ENCODE data around the gene CHRNG.
"Not testable (repeated sequence)": the region's sequence is repeated elsewhere in the genome, so short reads cannot be mapped to it uniquely, and the experiment has no call there.

Gene CHRNG

DNA sequence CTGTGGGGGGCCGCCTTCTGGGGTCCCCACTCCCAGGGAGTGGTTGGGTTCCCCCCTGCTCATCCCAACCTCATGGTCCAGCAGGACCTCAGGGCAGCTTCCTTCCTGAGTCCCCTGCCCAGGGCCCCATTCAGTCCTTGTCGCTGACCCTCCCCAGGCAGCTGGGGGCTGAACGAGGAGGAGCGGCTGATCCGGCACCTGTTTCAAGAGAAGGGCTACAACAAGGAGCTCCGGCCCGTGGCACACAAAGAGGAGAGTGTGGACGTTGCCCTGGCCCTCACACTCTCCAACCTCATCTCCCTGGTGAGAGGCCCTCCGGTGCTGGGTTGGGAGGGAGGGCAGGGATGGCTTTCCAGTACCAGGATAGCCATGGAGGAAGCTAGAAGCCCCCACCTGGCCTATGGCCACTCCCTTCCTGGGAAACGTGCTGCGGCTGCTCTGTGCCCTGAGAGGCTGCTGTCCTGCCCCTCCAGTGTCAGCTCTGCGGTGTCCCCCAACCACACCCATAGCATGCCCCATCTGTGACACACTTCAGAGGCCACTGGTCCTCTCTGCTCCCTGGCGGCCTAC is 13.0 kb upstream of the CHRNG start:
- TF ChIP-seq, protein P1, sequence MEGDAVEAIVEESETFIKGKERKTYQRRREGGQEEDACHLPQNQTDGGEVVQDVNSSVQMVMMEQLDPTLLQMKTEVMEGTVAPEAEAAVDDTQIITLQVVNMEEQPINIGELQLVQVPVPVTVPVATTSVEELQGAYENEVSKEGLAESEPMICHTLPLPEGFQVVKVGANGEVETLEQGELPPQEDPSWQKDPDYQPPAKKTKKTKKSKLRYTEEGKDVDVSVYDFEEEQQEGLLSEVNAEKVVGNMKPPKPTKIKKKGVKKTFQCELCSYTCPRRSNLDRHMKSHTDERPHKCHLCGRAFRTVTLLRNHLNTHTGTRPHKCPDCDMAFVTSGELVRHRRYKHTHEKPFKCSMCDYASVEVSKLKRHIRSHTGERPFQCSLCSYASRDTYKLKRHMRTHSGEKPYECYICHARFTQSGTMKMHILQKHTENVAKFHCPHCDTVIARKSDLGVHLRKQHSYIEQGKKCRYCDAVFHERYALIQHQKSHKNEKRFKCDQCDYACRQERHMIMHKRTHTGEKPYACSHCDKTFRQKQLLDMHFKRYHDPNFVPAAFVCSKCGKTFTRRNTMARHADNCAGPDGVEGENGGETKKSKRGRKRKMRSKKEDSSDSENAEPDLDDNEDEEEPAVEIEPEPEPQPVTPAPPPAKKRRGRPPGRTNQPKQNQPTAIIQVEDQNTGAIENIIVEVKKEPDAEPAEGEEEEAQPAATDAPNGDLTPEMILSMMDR (IDR thresholded peaks at IDR 0.05; ENCODE audit: low read depth, low read length, missing control alignments), result no peak
- DNase-seq (ENCODE audit: extremely low read depth, low read depth), result no peak
- no peak overlapping the region for H3K4me3 ChIP-seq (replicated peaks; ENCODE audit: low read depth, low read length)

DNA sequence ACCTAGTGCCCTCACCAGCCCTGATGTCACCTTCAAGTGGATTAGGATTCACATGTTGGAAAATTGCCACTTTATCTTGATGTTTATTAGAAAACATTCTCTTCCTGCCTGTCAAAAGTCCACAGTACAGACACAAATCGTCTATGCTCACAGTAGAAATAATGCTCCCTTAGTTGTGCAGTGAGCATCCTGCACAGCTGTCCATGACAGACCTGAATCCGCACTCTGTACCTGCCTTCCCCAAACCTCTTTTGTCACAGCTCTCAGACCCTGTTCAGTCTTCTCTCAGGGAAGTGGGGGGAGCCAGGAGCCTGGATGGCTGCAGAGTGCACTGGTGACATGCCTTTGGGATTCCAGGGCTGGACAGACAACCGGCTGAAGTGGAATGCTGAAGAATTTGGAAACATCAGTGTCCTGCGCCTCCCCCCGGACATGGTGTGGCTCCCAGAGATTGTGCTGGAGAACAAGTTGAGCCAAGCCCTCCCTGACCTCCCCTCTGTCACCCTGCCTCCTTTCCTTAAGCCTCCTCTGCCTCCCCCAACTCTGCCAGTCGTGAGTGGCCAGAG is 11.5 kb upstream of the CHRNG start:
- TF ChIP-seq, protein P1 (IDR thresholded peaks at IDR 0.05; ENCODE audit: low read depth, low read length, missing control alignments), result no peak
- no peak for DNase-seq (ENCODE audit: extremely low read depth, low read depth)
- H3K4me3 ChIP-seq (replicated peaks; ENCODE audit: low read depth, low read length), result no peak overlapping the region

DNA sequence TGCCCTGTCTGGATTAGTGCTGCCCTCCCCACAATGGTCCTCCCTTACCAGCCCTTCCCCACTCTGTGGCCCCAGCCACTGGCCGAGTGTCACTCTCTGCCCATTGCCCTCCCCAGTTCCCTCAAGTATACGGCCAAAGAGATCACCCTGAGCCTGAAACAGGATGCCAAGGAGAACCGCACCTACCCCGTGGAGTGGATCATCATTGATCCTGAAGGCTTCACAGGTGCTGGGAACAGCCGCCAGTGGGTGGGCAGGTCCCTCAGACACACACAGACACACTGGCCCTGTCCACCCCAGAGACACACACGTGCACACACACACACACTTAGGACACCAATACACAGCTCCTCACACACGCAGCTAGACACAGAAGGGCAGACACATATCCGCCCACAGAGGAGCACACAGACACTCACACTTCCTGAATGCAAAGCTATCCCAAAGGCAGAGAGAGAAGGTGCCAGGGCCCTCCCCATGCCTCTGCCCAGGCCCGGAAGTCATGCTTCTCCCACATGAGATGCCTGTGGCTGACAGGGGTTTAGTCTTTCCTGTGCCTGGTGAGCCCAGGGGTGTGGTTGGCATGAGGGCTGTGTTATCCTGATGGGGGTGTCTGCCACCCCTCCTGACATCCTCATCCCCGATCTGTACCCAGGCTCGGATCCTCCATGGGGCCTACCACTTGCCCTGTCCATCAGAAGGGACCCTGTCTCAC is 10.6 kb upstream of the CHRNG start:
- TF ChIP-seq, protein P1 (IDR thresholded peaks at IDR 0.05; ENCODE audit: low read depth, low read length, missing control alignments), result no peak
- H3K4me3 ChIP-seq (replicated peaks; ENCODE audit: low read depth, low read length), result no peak overlapping the region
- DNase-seq (ENCODE audit: extremely low read depth, low read depth), result no peak

DNA sequence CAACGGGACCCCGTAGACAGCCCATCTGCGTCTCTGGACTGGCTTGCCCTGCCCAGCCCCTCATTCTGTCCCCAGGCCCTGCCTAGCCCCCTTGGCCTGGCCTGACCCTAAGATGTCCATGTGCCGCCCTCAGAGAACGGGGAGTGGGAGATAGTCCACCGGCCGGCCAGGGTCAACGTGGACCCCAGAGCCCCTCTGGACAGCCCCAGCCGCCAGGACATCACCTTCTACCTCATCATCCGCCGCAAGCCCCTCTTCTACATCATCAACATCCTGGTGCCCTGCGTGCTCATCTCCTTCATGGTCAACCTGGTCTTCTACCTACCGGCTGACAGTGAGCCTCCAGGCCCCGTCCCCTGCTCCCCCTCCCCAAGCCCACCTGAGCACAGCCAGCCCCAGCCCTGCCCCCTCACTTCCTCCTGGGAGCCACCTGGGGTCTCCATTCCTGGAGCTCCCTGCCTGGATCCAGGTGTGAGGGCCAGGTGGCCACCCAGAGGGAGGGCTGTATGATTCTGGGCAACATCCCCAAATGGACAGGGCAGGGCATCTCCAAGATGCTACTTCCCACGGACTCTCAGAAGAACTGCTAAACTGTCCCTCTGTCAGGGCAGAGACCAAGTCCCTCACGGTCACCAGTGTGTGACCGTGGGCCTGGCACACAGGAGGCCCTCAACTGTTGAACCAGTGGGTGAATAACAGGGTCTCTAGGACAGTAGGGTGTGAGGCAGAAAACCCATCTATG is 9.5 kb upstream of the CHRNG start:
- TF ChIP-seq, protein P1 (IDR thresholded peaks at IDR 0.05; ENCODE audit: low read depth, low read length, missing control alignments), result no peak
- DNase-seq (ENCODE audit: extremely low read depth, low read depth), result no peak
- H3K4me3 ChIP-seq (replicated peaks; ENCODE audit: low read depth, low read length), result no peak overlapping the region

DNA sequence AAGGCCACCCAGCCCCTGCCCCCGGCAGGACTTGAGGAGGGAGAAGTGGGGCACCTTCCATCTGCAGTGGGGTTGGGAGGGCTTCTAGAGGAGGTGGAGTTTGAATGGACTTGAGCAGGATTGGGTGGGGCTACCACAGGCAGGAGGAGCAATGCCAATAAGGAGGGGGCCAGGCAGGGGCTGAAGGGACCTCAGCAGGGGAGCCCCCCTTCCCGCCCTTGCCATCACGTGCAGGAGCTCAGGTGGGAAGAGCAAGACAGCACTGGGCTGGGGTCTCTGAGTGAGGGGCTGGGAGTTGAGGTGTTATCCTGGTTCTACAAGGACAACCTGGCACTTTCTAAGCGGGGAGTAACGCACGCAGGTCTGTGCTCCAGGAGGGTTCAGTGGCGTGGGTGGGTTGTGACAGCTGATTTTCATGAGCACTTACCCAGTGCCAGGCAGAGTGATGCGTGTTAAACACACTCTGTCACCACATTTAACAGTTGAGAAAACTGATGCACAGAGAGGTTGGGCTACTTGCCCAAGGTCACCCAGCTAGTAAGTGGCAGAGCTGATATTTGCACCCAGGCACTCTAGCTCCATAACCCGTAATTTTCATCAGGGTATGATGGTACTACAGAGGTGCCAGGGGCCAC is 8.7 kb upstream of the CHRNG start:
- no peak for DNase-seq (ENCODE audit: extremely low read depth, low read depth)
- TF ChIP-seq, protein P1 (IDR thresholded peaks at IDR 0.05; ENCODE audit: low read depth, low read length, missing control alignments), result no peak
- H3K4me3 ChIP-seq (replicated peaks; ENCODE audit: low read depth, low read length), result no peak overlapping the region

DNA sequence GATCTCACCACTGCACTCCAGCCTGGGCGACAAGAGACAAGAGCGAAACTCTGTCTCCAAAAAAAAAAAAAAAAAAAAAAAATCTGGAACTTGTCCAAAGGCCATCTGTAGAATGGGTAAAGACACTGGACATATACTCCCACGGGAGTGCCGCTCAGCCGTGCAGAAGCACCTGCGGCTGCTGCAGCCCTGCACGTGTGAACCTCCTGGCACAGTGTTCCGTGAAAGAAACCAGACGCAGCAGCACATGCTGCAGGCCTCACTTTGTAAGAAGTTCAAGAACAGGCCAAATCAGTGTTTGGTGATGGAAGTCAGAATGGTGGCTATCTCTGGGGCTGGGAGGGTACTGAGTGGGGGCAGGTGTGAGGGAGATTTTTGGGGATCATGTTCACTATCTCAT is 7.1 kb upstream of the CHRNG start:
- DNase-seq (ENCODE audit: extremely low read depth, low read depth), result no peak
- TF ChIP-seq, protein P1 (IDR thresholded peaks at IDR 0.05; ENCODE audit: low read depth, low read length, missing control alignments), result no peak
- H3K4me3 ChIP-seq (replicated peaks; ENCODE audit: low read depth, low read length), result no peak overlapping the region

DNA sequence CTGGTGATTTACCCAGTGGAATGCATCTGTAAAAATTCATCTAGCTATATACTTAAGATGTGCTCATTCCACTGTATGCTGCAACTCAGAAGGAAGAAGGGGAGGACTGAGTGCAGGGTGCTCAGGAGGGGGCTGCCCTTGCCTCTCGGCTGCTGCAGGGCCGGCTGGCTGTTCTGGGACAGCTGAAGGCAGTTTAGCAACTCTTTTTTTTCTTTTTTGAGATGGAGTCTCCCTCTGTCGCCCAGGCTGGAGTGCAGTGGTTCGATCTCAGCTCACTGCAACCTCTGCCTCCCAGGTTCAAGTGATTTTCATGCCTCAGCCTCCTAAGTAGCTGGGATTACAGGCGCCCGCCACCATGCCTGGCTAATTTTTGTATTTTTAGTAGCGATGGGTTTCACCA is 6.7 kb upstream of the CHRNG start:
- not testable (repeated sequence) for DNase-seq (ENCODE audit: extremely low read depth, low read depth); H3K4me3 ChIP-seq (replicated peaks; ENCODE audit: low read depth, low read length)
